H1 (cell line): Measurements from ENCODE around the gene GUCY1B1. TPM values are rescaled to one million over a fixed set of nuclear protein-coding genes. Genes with fewer than 3 reads are reported as not detected.

Source experiments
- CBX5 ChIP-seq: fragments of 300-800, 300-1000 bp; sonication (generic); IDR thresholded peaks from 2 replicates; pipeline ENCODE4 v1.7.1; 2016; ENCODE audit warnings: antibody characterized with exemption, low read length, low read depth
- EGR1 ChIP-seq: IDR thresholded peaks from 2 replicates; pipeline ENCODE4 v1.6.1; 2011; ENCODE audit warnings: low read depth, low read length, borderline replicate concordance
- KDM1A ChIP-seq: fragments of 200-600, 300-600 bp; sonication (generic); IDR thresholded peaks from 2 replicates; pipeline ENCODE4 v1.7.1; 2016; ENCODE audit warnings: mild to moderate bottlenecking, low read length, borderline replicate concordance
- NANOG ChIP-seq: IDR thresholded peaks from 2 replicates; pipeline ENCODE4 v1.6.1; 2011; ENCODE audit warnings: low read length, low read depth, mild to moderate bottlenecking, inconsistent platforms; ENCODE audit not compliant: insufficient read depth, poor library complexity, severe bottlenecking
- RAD21 ChIP-seq, 2 experiments: IDR thresholded peaks in 1 of 2; conservative IDR thresholded peaks in 1 of 2; 2 replicates each; pipeline ENCODE4 v1.6.1; 2011; ENCODE audit warnings: low read depth in 2 of 2, low read length in 2 of 2, improper control_type of control experiment in 1 of 2, inconsistent platforms in 1 of 2, mild to moderate bottlenecking in 1 of 2, moderate library complexity in 1 of 2
- RXRA ChIP-seq: IDR thresholded peaks from 2 replicates; pipeline ENCODE4 v1.6.1; 2011; ENCODE audit warnings: low read depth, mild to moderate bottlenecking, low read length, moderate library complexity; ENCODE audit not compliant: insufficient read depth
- SIN3A ChIP-seq, 2 experiments: IDR thresholded peaks in 1 of 2; conservative IDR thresholded peaks in 1 of 2; 2 replicates each; pipeline ENCODE4 v1.6.1; 2011 to 2012; ENCODE audit warnings: low read length in 2 of 2, improper control_type of control experiment in 1 of 2, low read depth in 1 of 2, mild to moderate bottlenecking in 1 of 2
- SIX5 ChIP-seq: IDR thresholded peaks from 2 replicates; pipeline ENCODE4 v1.6.1; 2011; ENCODE audit warnings: mild to moderate bottlenecking, low read depth, low read length
- polyA plus RNA-seq, 7 experiments: library from polyadenylated mRNA; depleted of rRNA in 3 of 7; stranded (reverse) in 5 of 7; unstranded in 2 of 7; fragments of >200 nt in 5 of 7; fragments of 200-250 nt in 2 of 7; gene quantifications; 1 replicate in 5 of 7; 2 replicates in 1 of 7; 4 replicates in 1 of 7; pipeline versions ENCODE4 v1.2.1 to v1.2.3, GENCODE V29; 2011 to 2013; ENCODE audit warnings: missing spikeins in 2 of 7, mixed read lengths in 2 of 7
- total RNA-seq: library from RNA; stranded (reverse); fragmentation: NEBNext Ultra II Directional; extraction: Animal tissue kit (Norgen Biotek cat#: 25700); gene quantifications from 2 replicates; pipeline ENCODE4 v1.2.1, GENCODE V29; 2021
- TF ChIP-seq, protein P1 (sequence below): fragments of 300-600 bp; sonication (generic); IDR thresholded peaks from 2 replicates; pipeline ENCODE4 v1.7.1; 2012; ENCODE audit warnings: low read length, moderate library complexity, mild to moderate bottlenecking, inconsistent platforms; ENCODE audit not compliant: insufficient replicate concordance
- TF ChIP-seq, protein P2 (sequence below): IDR thresholded peaks from 2 replicates; pipeline ENCODE4 v1.6.1; 2012; ENCODE audit warnings: inconsistent platforms

The GUCY1B1 gene
- total and polyA plus RNA-seq, 2 of the 8 experiments (the other 6 are each of a cell fraction or from before 2014, with no cell fraction given): 1.5 to 2.9 TPM

DNA sequence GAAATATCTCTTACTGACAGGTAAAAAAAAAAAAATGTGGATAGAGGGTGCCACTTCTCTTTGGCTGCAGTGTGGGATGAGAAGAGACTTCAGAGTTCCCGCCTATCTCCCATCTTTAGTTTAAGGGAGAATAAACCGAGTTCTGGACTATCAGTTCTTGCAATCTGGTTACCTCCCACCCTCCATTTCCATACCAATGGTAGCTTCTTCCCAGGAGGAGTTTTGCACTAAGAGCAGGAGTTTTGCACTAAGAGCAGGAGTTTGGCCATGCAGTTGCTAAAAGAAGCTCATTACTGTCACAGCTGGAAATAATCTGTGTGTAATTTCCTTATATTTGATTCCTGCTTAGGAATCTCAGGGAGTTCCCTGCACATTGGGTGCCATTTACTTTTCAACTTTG lies 10.8 kb upstream of the GUCY1B1 start (continued):
- TF ChIP-seq, protein P1, sequence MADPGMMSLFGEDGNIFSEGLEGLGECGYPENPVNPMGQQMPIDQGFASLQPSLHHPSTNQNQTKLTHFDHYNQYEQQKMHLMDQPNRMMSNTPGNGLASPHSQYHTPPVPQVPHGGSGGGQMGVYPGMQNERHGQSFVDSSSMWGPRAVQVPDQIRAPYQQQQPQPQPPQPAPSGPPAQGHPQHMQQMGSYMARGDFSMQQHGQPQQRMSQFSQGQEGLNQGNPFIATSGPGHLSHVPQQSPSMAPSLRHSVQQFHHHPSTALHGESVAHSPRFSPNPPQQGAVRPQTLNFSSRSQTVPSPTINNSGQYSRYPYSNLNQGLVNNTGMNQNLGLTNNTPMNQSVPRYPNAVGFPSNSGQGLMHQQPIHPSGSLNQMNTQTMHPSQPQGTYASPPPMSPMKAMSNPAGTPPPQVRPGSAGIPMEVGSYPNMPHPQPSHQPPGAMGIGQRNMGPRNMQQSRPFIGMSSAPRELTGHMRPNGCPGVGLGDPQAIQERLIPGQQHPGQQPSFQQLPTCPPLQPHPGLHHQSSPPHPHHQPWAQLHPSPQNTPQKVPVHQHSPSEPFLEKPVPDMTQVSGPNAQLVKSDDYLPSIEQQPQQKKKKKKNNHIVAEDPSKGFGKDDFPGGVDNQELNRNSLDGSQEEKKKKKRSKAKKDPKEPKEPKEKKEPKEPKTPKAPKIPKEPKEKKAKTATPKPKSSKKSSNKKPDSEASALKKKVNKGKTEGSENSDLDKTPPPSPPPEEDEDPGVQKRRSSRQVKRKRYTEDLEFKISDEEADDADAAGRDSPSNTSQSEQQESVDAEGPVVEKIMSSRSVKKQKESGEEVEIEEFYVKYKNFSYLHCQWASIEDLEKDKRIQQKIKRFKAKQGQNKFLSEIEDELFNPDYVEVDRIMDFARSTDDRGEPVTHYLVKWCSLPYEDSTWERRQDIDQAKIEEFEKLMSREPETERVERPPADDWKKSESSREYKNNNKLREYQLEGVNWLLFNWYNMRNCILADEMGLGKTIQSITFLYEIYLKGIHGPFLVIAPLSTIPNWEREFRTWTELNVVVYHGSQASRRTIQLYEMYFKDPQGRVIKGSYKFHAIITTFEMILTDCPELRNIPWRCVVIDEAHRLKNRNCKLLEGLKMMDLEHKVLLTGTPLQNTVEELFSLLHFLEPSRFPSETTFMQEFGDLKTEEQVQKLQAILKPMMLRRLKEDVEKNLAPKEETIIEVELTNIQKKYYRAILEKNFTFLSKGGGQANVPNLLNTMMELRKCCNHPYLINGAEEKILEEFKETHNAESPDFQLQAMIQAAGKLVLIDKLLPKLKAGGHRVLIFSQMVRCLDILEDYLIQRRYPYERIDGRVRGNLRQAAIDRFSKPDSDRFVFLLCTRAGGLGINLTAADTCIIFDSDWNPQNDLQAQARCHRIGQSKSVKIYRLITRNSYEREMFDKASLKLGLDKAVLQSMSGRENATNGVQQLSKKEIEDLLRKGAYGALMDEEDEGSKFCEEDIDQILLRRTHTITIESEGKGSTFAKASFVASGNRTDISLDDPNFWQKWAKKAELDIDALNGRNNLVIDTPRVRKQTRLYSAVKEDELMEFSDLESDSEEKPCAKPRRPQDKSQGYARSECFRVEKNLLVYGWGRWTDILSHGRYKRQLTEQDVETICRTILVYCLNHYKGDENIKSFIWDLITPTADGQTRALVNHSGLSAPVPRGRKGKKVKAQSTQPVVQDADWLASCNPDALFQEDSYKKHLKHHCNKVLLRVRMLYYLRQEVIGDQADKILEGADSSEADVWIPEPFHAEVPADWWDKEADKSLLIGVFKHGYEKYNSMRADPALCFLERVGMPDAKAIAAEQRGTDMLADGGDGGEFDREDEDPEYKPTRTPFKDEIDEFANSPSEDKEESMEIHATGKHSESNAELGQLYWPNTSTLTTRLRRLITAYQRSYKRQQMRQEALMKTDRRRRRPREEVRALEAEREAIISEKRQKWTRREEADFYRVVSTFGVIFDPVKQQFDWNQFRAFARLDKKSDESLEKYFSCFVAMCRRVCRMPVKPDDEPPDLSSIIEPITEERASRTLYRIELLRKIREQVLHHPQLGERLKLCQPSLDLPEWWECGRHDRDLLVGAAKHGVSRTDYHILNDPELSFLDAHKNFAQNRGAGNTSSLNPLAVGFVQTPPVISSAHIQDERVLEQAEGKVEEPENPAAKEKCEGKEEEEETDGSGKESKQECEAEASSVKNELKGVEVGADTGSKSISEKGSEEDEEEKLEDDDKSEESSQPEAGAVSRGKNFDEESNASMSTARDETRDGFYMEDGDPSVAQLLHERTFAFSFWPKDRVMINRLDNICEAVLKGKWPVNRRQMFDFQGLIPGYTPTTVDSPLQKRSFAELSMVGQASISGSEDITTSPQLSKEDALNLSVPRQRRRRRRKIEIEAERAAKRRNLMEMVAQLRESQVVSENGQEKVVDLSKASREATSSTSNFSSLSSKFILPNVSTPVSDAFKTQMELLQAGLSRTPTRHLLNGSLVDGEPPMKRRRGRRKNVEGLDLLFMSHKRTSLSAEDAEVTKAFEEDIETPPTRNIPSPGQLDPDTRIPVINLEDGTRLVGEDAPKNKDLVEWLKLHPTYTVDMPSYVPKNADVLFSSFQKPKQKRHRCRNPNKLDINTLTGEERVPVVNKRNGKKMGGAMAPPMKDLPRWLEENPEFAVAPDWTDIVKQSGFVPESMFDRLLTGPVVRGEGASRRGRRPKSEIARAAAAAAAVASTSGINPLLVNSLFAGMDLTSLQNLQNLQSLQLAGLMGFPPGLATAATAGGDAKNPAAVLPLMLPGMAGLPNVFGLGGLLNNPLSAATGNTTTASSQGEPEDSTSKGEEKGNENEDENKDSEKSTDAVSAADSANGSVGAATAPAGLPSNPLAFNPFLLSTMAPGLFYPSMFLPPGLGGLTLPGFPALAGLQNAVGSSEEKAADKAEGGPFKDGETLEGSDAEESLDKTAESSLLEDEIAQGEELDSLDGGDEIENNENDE: no peak
- no peak for TF ChIP-seq KDM1A
- no peak for TF ChIP-seq SIN3A (conservative IDR thresholded peaks at IDR 0.05 in 1 of 2, IDR thresholded peaks at IDR 0.05 in 1 of 2; ENCODE audit: low read depth in 1 of 2, low read length in 2 of 2)
- no peak for TF ChIP-seq RAD21 (IDR thresholded peaks at IDR 0.05 in 1 of 2, conservative IDR thresholded peaks at IDR 0.05 in 1 of 2; ENCODE audit: low read depth in 2 of 2, low read length in 2 of 2)
- TF ChIP-seq, protein P2, sequence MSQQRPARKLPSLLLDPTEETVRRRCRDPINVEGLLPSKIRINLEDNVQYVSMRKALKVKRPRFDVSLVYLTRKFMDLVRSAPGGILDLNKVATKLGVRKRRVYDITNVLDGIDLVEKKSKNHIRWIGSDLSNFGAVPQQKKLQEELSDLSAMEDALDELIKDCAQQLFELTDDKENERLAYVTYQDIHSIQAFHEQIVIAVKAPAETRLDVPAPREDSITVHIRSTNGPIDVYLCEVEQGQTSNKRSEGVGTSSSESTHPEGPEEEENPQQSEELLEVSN: no peak
- TF ChIP-seq SIX5: no peak
- TF ChIP-seq NANOG: no peak
- no peak for TF ChIP-seq EGR1
- no peak for TF ChIP-seq RXRA
- no peak for TF ChIP-seq CBX5
- TF ChIP-seq, all 59 proteins: peak for 0
